Psoas muscle (tissue), 8 donors: ENCODE results near the gene GRB10. TPM values are rescaled to one million over a fixed set of nuclear protein-coding genes. Genes with fewer than 3 reads are reported as not detected.
A peak's percentile ranks its signal among the peaks of the same experiment; 100 is the strongest.

Experiments used
- ATAC-seq, 4 donors: fragments of 200-7000 bp; cut with Tn5 transposase; one replicate each; pipeline ENCODE4 v1.9.1; 2020; ENCODE audit warnings: moderate library complexity in 3 of 4, mild to moderate bottlenecking in 2 of 4
- DNase-seq, 2 donors: peaks; one replicate each; pipeline ENCODE4 v3.0.0-alpha.2; 2020
- H3K27ac ChIP-seq: fragments of 200-600 bp; one replicate; pipeline ENCODE4 v1.8.0; 2022
- H3K27me3 ChIP-seq, 3 donors: fragments of 200-600 bp in 1 of 3; one replicate each; pipeline versions ENCODE4 v1.6.1 to v1.8.0; 2013 to 2022; ENCODE audit warnings: low read length in 2 of 3, mild to moderate bottlenecking in 2 of 3, moderate library complexity in 1 of 3; ENCODE audit not compliant: insufficient read depth in 3 of 3
- H3K36me3 ChIP-seq, 2 donors: fragments of 200-600 bp in 1 of 2; one replicate each; pipeline versions ENCODE4 v1.6.1 to v1.8.0; 2013 to 2022; ENCODE audit warnings: low read depth in 1 of 2, mild to moderate bottlenecking in 1 of 2, moderate library complexity in 1 of 2; ENCODE audit not compliant: insufficient read depth in 1 of 2
- H3K4me1 ChIP-seq: fragments of 200-600 bp; one replicate; pipeline ENCODE4 v1.8.0; 2022
- H3K4me3 ChIP-seq: fragments of 200-600 bp; one replicate; pipeline ENCODE4 v1.8.0; 2022; ENCODE audit warnings: mild to moderate bottlenecking
- H3K9me3 ChIP-seq: fragments of 200-600 bp; one replicate; pipeline ENCODE4 v1.8.0; 2022
- WGBS, 3 donors: extraction: QIAGEN DNeasy Blood & Tissue Kit; methylation state at CpG; one replicate each; pipeline versions ENCODE4 v1.1.6 to v1.1.7; 2013; 5-methylcytosine and 5-hydroxymethylcytosine counted together
- intact Hi-C, 2 donors: fragments of 100-400 bp; cut with DNase I; formaldehyde crosslinking; loops; one replicate each; pipeline versions ENCODE4 v1.11.0 to v1.14.2; 2022
- polyA plus RNA-seq, 3 donors: library from polyadenylated mRNA; stranded (reverse); fragments of 200-250 nt; gene quantifications; one replicate each; pipeline ENCODE4 v1.2.3, GENCODE V29; 2013
- total RNA-seq, 4 donors: library from RNA; stranded (reverse); fragmentation: NEBNext Ultra II Directional in 2 of 4; extraction: Animal tissue kit (Norgen Biotek cat#: 25700) in 2 of 4; gene quantifications; one replicate each; pipeline versions ENCODE4 v1.2.1 to v1.2.4, GENCODE V29; 2021 to 2023
- TF ChIP-seq, protein P1 (sequence below): fragments of 200-600 bp; IDR thresholded peaks from one replicate; pipeline ENCODE4 v1.8.0; 2022; ENCODE audit warnings: antibody characterized with exemption
- donor health status: healthy with polysubstance abuse.
- donor health status: DM: no; HTN: no; CAD: no; lungs with moderate emphysema.
- donor health status: Bipolar disorder and iron deficiency.
- donor health status: healthy.
- donor health status: DM: yes; HTN: yes; CAD: no.
- donor health status: DM: no; HTN: no; CAD: no.
- donor health status: DM: no; HTN: no; CAD: no.
- donor health status: DM: yes; HTN: yes; CAD: no.

GRB10 gene
- total and polyA plus RNA-seq, 7 donors: 25.8 to 72.7 (median 53.0) TPM

DNA sequence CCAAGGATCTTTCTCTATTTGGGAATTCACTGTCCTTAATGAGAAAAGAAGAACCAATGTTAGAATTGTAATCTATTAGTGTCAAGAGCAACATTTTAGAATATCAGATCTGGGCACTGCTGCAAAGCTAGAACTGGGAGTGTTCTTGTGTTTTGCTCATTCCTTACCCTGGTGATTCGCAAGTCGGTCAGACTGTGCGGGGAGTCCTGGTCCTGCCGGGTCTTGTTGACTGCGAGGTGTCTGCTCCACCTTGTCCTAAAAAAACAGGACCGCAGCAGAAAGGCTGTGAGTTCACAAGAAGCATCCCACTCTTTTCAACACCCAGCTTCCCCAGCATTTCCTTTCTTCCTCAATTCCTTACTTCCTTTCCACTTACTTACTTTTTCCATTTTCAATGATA lies 79.0 kb downstream of the GRB10 start:
- H3K27me3 ChIP-seq: no peaks in the 10 kb centered on the region
- DNase-seq (no peak), ATAC-seq (no peak)
- peaks cover under 1% of the 10 kb centered on the region for H3K4me1 ChIP-seq
- intact Hi-C loops: no loop called here
- H3K36me3 ChIP-seq: peaks cover 0 to 35% of the 10 kb centered on the region in 2 donors
- H3K9me3 ChIP-seq: no peaks in the 10 kb centered on the region
- H3K27ac ChIP-seq: no peak overlapping the region
- TF ChIP-seq, protein P1, sequence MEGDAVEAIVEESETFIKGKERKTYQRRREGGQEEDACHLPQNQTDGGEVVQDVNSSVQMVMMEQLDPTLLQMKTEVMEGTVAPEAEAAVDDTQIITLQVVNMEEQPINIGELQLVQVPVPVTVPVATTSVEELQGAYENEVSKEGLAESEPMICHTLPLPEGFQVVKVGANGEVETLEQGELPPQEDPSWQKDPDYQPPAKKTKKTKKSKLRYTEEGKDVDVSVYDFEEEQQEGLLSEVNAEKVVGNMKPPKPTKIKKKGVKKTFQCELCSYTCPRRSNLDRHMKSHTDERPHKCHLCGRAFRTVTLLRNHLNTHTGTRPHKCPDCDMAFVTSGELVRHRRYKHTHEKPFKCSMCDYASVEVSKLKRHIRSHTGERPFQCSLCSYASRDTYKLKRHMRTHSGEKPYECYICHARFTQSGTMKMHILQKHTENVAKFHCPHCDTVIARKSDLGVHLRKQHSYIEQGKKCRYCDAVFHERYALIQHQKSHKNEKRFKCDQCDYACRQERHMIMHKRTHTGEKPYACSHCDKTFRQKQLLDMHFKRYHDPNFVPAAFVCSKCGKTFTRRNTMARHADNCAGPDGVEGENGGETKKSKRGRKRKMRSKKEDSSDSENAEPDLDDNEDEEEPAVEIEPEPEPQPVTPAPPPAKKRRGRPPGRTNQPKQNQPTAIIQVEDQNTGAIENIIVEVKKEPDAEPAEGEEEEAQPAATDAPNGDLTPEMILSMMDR: no peak
- H3K4me3 ChIP-seq: no peak overlapping the region
- 87 to 92% (median 91%) methylated on average over 6 of the region's 6 CpGs for WGBS, 3 donors

DNA sequence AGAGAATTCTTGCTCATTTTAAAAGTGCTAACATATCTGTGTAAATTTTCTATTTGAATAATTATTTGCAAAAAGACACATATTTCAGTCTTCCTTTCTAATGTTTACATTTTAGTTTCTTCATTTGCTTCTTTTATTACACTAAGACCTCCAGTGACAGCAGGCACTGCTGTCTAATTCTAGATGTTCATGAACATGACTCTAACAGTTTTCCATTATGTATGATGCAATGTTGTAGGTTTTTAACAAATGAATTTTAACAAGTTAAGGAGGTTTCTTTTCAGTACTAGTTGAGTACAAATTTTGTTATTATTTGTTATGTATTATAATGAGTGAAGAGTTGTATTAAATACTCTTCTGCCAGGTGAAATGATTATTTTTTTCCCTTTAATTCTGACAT lies 83.6 kb downstream of the GRB10 start:
- Histone ChIP-seq H3K27ac (no peak overlapping the region), H3K4me3 (no peak overlapping the region), H3K36me3 (peaks cover 2 to 41% of the 10 kb centered on the region in 2 donors), H3K9me3 (no peaks in the 10 kb centered on the region), H3K27me3 (no peaks in the 10 kb centered on the region), H3K4me1 (no peaks in the 10 kb centered on the region)
- ATAC-seq (no peak), DNase-seq (no peak)
- intact Hi-C loops: loop anchor here in 1 of 2 donors (10.0 kb wide), 1 partner anchor 446 kb away; no protein-coding TSS in a partner anchor
- TF ChIP-seq, protein P1: no peak

GRCh38 chr7:50697748-50698147 lies 84.9 kb downstream of the GRB10 start:
- Histone ChIP-seq H3K27ac (no peak overlapping the region), H3K9me3 (no peaks in the 10 kb centered on the region), H3K36me3 (peaks cover 2 to 29% of the 10 kb centered on the region in 2 donors), H3K27me3 (no peaks in the 10 kb centered on the region), H3K4me1 (no peaks in the 10 kb centered on the region), H3K4me3 (no peak overlapping the region)
- TF ChIP-seq, protein P1: no peak
- DNase-seq (no peak), ATAC-seq (peak in 2 of 4 donors; percentile 29 to 31)
- WGBS, 3 donors: 58 to 82% (median 73%) methylated on average over 1 of the region's 1 CpG
- intact Hi-C loops: loop anchor here in 1 of 2 donors (10.0 kb wide), 1 partner anchor 447 kb away; no protein-coding TSS in a partner anchor

- no peak for DNase-seq
- H3K9me3 ChIP-seq: no peaks in the 10 kb centered on the region
- H3K4me1 ChIP-seq: no peaks in the 10 kb centered on the region
- TF ChIP-seq, protein P1: peak; percentile 47
- H3K27ac ChIP-seq: no peak overlapping the region
- H3K36me3 ChIP-seq: peaks cover 2 to 21% of the 10 kb centered on the region in 2 donors
- no peaks in the 10 kb centered on the region for H3K27me3 ChIP-seq
- peak in 2 of 4 donors; percentile 53 to 55 for ATAC-seq
- 87 to 90% (median 88%) methylated on average over 3 of the region's 3 CpGs for WGBS, 3 donors
- intact Hi-C loops: loop anchor here in 1 of 2 donors (10.0 kb wide), 1 partner anchor 448 kb away; no protein-coding TSS in a partner anchor
- no peak overlapping the region for H3K4me3 ChIP-seq
Measured at GRCh38 chr7:50696810-50697582, 85.7 kb downstream of the GRB10 start.
